ENCODE measurements around the gene TRIM3. TPM values are rescaled to one million over a fixed set of nuclear protein-coding genes. Genes with fewer than 3 reads are reported as not detected.

The TRIM3 gene
- total and polyA plus RNA-seq, 2 of the 8 experiments (the other 6 are each of a cell fraction or from before 2014, with no cell fraction given), result 10.7 to 14.3 TPM

DNA sequence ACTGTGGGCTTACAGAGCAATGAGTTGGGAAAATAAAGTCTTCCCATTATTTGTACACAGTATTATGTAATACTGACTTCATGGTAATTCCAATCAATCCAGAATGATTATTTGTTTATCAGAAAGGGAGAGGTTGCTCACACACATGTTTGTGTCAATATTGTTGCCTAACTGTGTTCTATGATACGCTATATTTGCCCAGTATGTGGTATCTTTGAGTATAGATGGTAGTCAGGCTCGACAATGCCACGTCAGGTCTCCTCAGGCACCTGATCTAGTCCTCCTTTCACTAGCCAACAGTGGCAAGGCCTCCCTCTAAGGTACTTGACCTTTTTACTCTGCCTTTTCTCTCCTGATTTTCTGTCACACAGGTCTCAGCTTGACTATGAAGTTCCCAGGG lies 28.6 kb upstream of the TRIM3 start:
- Histone ChIP-seq H3K9ac (replicated peaks in 1 of 4; ENCODE audit: extremely low read depth in 1 of 4, low read depth in 3 of 4, low read length in 3 of 4) (no peak overlapping the region), H4K20me1 (replicated peaks in 1 of 2; ENCODE audit: control insufficient read depth in 1 of 2, insufficient read depth in 2 of 2, low read length in 2 of 2) (no peaks in the 10 kb centered on the region), H3K79me2 (ENCODE audit: control insufficient read depth in 1 of 2, insufficient read depth in 2 of 2, low read length in 2 of 2) (no peaks in the 10 kb centered on the region), H3K18ac (ENCODE audit: extremely low read depth, low read length) (no peak overlapping the region), H3K4me2 (ENCODE audit: insufficient read depth in 1 of 2, low read depth in 2 of 2, low read length in 2 of 2) (no peak overlapping the region), H3K4me3 (ENCODE audit: extremely low read depth in 1 of 4, insufficient read depth in 2 of 4, low read depth in 3 of 4, low read length in 4 of 4) (no peak overlapping the region), H3K23ac (ENCODE audit: insufficient read length) (no peak overlapping the region), H2BK20ac (ENCODE audit: low read length) (no peak overlapping the region), H3K9me3 (ENCODE audit: insufficient read depth in 2 of 2, low read depth in 1 of 2, low read length in 1 of 2) (no peaks in the 10 kb centered on the region), H3K36me3 (ENCODE audit: control insufficient read depth in 2 of 4, insufficient read depth in 4 of 4, low read length in 3 of 4) (peaks cover 0 to 3% (median 0%) of the 10 kb centered on the region in 4 experiments; a peak in 4 of 8 replicates), H3K14ac (ENCODE audit: insufficient read length) (no peak overlapping the region), H3K4me1 (replicated peaks in 1 of 4; ENCODE audit: control insufficient read depth in 3 of 4, insufficient read depth in 4 of 4, low read length in 3 of 4) (peaks cover 0 to 2% (median under 1%) of the 10 kb centered on the region in 4 experiments; a peak in 4 of 7 replicates), H2BK5ac (ENCODE audit: low read depth, low read length) (no peak overlapping the region), H3K4ac (replicated peaks; ENCODE audit: insufficient read length, low read depth, low read length) (no peak overlapping the region), H2AFZ (ENCODE audit: low read length) (no peak overlapping the region), H3K23me2 (ENCODE audit: low read depth, low read length) (peaks cover under 1% of the 10 kb centered on the region; the same call in 1 of the 2 replicates), H2BK120ac (replicated peaks; ENCODE audit: low read depth, low read length) (no peak overlapping the region), H4K91ac (replicated peaks; ENCODE audit: insufficient read length, low read length) (no peak overlapping the region), H3K56ac (replicated peaks; ENCODE audit: insufficient read length, low read depth, low read length) (no peak overlapping the region), H4K5ac (ENCODE audit: insufficient read length, low read depth, low read length) (no peak overlapping the region), H2BK12ac (ENCODE audit: low read depth, low read length) (no peak overlapping the region), H2AK5ac (ENCODE audit: low read depth, low read length) (no peak overlapping the region), H3K79me1 (ENCODE audit: low read depth, low read length) (no peaks in the 10 kb centered on the region), H3K27ac (ENCODE audit: low read depth, low read length) (no peak overlapping the region), H4K8ac (ENCODE audit: extremely low read depth, insufficient read depth, low read length) (no peak overlapping the region), H2BK15ac (ENCODE audit: low read length) (no peak overlapping the region), H3K27me3 (replicated peaks in 1 of 4; ENCODE audit: control insufficient read depth in 3 of 4, extremely low read depth in 1 of 4, insufficient read depth in 3 of 4, low read length in 3 of 4) (no peaks in the 10 kb centered on the region)
- WGBS, 2 experiments (ENCODE audit: extremely low coverage in 1 of 2, insufficient coverage in 1 of 2, insufficient read length in 1 of 2, insufficient replicate concordance in 2 of 2, low coverage in 1 of 2, low lambda C conversion rate in 2 of 2, missing lambda C conversion rate in 1 of 2), result 86% methylated on average over 3 of the region's 3 CpGs; no CpG with 5 or more reads in 1 of the 2 experiments
- ChIA-PET POLR2A (ENCODE audit: partially characterized antibody) (interaction anchor here (2.5 kb wide), 1 partner anchor 13 kb away, joined by 8 read pairs; no protein-coding TSS in a partner anchor), CTCF (ENCODE audit: partially characterized antibody) (interaction anchor here (1.2 kb wide), 1 partner anchor 21 kb away, joined by 3 read pairs; the partner anchor contains the start of genes ARFIP2 and TIMM10B)
- FAIRE-seq (no peak), DNase-seq (ENCODE audit: low read depth in 1 of 2, low spot score in 2 of 2) (no peak)
- TF ChIP-seq CREB1 (IDR thresholded peaks at IDR 0.05), result no peak

All from H1 (cell line).